Right atrium auricular region (tissue), 2 donors: ENCODE data around the gene RAB11B. TPM values are rescaled to one million over a fixed set of nuclear protein-coding genes. Genes with fewer than 3 reads are reported as not detected.

ENCODE experiments used
- DNase-seq: peaks from one replicate; pipeline ENCODE4 v3.0.0-alpha.2; 2019; ENCODE audit warnings: low spot score
- H3K27ac ChIP-seq, 2 donors: fragments of 200-600 bp; sonication (generic); 1 replicate in 1 of 2; 2 replicates in 1 of 2; pipeline ENCODE4 v1.5.1; 2016 to 2019
- H3K27me3 ChIP-seq, 2 donors: fragments of 200-600 bp; sonication (generic); one replicate each; pipeline versions ENCODE4 v1.5.1 to v1.6.0; 2017 to 2019
- H3K36me3 ChIP-seq: fragments of 200-600 bp; sonication (generic); one replicate; pipeline ENCODE4 v1.5.1; 2016
- H3K4me1 ChIP-seq, 2 donors: fragments of 200-600 bp; sonication (generic); one replicate each; pipeline versions ENCODE4 v1.5.1 to v1.6.0; 2017 to 2019
- H3K4me3 ChIP-seq, 2 donors: fragments of 200-600 bp; sonication (generic); 1 replicate in 1 of 2; 2 replicates in 1 of 2; pipeline ENCODE4 v1.5.1; 2017 to 2019; ENCODE audit warnings: mild to moderate bottlenecking in 1 of 2, moderate library complexity in 1 of 2
- H3K9me3 ChIP-seq, 2 donors: fragments of 200-600 bp; sonication (generic); one replicate each; pipeline ENCODE4 v1.5.1; 2019
- total RNA-seq, 2 donors: library from RNA; depleted of rRNA; stranded (reverse); fragments of >200 nt; gene quantifications; one replicate each; pipeline ENCODE4 v1.1.0, GENCODE V29; 2016
- TF ChIP-seq, protein P1 (sequence below), 2 donors: fragments of 200-600 bp; sonication (generic); IDR thresholded peaks; one replicate each; pipeline ENCODE4 v1.5.1; 2019; ENCODE audit warnings: antibody characterized with exemption in 2 of 2

Gene RAB11B
- total RNA-seq, 2 donors from 2014 or later: 51.0 to 66.0 TPM

DNA sequence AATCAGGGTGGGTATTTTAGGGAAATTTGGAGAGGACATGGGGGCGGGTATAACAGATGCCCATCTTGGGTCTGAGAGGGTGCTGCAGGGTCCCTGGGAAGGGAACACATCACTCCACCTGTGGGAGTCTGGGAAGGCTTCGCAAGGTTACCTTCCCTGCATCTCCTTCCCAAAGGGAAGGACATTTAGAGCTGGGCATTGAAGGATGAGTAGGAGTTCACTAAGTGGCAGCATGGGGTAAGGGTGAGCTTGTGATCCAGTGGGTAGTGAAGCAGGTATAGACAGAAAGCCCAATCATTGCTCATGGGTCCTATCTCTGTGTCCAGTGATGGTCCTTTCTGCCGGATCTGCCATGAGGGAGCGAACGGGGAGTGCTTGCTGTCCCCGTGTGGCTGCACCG lies 36.1 kb downstream of the RAB11B start:
- TF ChIP-seq, protein P1, sequence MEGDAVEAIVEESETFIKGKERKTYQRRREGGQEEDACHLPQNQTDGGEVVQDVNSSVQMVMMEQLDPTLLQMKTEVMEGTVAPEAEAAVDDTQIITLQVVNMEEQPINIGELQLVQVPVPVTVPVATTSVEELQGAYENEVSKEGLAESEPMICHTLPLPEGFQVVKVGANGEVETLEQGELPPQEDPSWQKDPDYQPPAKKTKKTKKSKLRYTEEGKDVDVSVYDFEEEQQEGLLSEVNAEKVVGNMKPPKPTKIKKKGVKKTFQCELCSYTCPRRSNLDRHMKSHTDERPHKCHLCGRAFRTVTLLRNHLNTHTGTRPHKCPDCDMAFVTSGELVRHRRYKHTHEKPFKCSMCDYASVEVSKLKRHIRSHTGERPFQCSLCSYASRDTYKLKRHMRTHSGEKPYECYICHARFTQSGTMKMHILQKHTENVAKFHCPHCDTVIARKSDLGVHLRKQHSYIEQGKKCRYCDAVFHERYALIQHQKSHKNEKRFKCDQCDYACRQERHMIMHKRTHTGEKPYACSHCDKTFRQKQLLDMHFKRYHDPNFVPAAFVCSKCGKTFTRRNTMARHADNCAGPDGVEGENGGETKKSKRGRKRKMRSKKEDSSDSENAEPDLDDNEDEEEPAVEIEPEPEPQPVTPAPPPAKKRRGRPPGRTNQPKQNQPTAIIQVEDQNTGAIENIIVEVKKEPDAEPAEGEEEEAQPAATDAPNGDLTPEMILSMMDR (IDR thresholded peaks at IDR 0.05): no peak
- peaks cover 48% of the 10 kb centered on the region for H3K36me3 ChIP-seq
- no peak for DNase-seq
- no peak overlapping the region for H3K4me3 ChIP-seq
- no peak overlapping the region for H3K27ac ChIP-seq
- H3K27me3 ChIP-seq: no peaks in the 10 kb centered on the region
- H3K4me1 ChIP-seq: peaks cover 0 to 21% of the 10 kb centered on the region in 2 donors
- H3K9me3 ChIP-seq: no peaks in the 10 kb centered on the region

DNA sequence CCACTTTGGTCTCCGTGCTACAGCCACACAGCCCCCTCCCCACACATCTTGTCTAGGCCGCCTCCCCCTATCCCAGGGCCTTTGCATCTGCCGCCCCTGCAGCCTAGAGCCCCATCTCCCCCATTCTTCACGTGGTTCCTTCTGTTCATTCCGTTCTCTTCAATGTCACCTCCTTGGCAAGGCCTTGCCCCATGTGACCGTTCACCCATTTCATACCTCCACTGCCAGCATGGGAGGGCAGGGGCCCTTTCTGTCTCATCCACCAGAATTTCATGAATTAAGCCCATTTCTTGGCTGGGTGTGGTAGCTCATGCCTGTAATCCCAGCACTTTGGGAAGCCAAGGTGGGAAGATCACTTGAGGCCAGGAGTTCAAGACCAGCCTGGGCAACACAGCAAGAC lies 38.9 kb downstream of the RAB11B start:
- DNase-seq: no peak
- Histone ChIP-seq H3K27ac (no peak overlapping the region), H3K4me3 (no peak overlapping the region), H3K4me1 (peaks cover 0 to 14% of the 10 kb centered on the region in 2 donors), H3K36me3 (peaks cover 43% of the 10 kb centered on the region), H3K27me3 (no peaks in the 10 kb centered on the region), H3K9me3 (no peaks in the 10 kb centered on the region)
- TF ChIP-seq, protein P1 (IDR thresholded peaks at IDR 0.05): no peak

DNA sequence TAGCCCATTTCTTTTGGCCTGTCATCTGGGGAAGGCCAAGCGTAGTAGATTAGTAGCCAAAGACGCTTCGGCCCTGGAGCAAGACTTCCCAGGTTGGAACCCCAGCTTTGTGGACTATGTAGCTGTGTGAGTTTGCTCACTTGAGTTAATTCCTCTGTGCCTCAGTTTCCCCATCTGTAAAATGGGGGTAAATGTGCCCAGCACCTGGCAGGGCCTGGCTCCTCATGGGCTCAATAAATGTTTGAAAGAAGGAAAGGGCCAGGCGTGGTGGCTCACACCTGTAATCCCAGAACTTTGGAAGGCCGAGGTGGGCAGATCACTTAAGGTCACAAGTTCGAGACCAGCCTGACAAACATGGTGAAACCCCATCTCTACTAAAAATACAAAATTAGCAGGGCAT lies 39.7 kb downstream of the RAB11B start:
- H3K36me3 ChIP-seq: peaks cover 43% of the 10 kb centered on the region
- H3K4me3 ChIP-seq: no peak overlapping the region
- no peak overlapping the region for H3K27ac ChIP-seq
- TF ChIP-seq, protein P1 (IDR thresholded peaks at IDR 0.05): no peak
- peaks cover 0 to 10% of the 10 kb centered on the region in 2 donors for H3K4me1 ChIP-seq
- DNase-seq: no peak
- H3K27me3 ChIP-seq: no peaks in the 10 kb centered on the region
- H3K9me3 ChIP-seq: no peaks in the 10 kb centered on the region

DNA sequence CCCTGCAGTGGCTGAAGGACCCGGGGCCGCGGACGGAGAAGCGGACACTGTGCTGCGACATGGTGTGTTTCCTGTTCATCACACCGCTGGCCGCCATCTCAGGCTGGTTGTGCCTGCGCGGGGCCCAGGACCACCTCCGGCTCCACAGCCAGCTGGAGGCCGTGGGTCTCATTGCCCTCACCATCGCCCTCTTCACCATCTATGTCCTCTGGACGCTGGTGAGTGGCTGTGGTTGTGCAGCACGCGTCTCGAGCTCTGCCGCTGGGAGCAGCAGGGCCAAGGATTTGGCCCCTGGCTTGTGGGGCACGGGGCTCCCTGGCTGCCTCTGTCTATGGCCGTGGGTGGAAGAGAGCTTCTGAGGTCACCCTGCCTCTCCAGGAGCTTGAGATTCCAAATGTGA lies 40.5 kb downstream of the RAB11B start:
- no peaks in the 10 kb centered on the region for H3K27me3 ChIP-seq
- no peaks in the 10 kb centered on the region for H3K9me3 ChIP-seq
- H3K4me3 ChIP-seq: no peak overlapping the region
- no peak for DNase-seq
- H3K4me1 ChIP-seq: peaks cover 0 to 7% of the 10 kb centered on the region in 2 donors
- no peak overlapping the region for H3K27ac ChIP-seq
- H3K36me3 ChIP-seq: peaks cover 43% of the 10 kb centered on the region
- TF ChIP-seq, protein P1 (IDR thresholded peaks at IDR 0.05): no peak

DNA sequence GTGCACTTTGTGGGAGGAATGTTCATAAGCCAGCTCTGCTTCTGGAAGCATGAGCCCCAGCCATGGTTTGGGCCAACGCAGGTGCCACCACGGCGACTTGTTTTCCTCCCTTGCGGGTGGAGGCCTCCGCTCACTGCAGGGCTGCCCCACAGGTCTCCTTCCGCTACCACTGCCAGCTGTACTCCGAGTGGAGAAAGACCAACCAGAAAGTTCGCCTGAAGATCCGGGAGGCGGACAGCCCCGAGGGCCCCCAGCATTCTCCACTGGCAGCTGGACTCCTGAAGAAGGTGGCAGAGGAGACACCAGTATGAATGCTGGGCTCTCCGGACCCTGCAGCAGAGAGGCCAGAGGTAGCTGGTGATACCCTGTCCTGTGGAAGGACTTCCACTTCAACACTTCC lies 48.1 kb downstream of the RAB11B start:
- H3K4me1 ChIP-seq: peaks cover 0 to 13% of the 10 kb centered on the region in 2 donors
- DNase-seq: no peak
- TF ChIP-seq, protein P1 (IDR thresholded peaks at IDR 0.05): no peak

More for the DNA sequence above, 48.1 kb downstream of the RAB11B start:
- H3K27ac ChIP-seq: no peak overlapping the region
- H3K27me3 ChIP-seq: no peaks in the 10 kb centered on the region
- H3K9me3 ChIP-seq: no peaks in the 10 kb centered on the region
- H3K4me3 ChIP-seq: no peak overlapping the region
- peaks cover 25% of the 10 kb centered on the region for H3K36me3 ChIP-seq
